HepG2 (cell line): ENCODE measurements around the gene ZP2. TPM values are rescaled to one million over a fixed set of nuclear protein-coding genes. Genes with fewer than 3 reads are reported as not detected.
A peak's percentile ranks its signal among the peaks of the same experiment; 100 is the strongest.

Experiments
- ERF ChIP-seq: IDR thresholded peaks from 2 replicates; pipeline ENCODE4 v1.6.1; 2018; ENCODE audit warnings: missing biosample characterization, missing genetic modification reagents
- HHEX ChIP-seq: IDR thresholded peaks from 2 replicates; pipeline ENCODE4 v1.6.1; 2016; ENCODE audit warnings: control low read depth
- HOXA7 ChIP-seq: sonication (generic); formaldehyde crosslinking; IDR thresholded peaks from 2 replicates; pipeline ENCODE4 v1.8.1; 2022; ENCODE audit warnings: mild to moderate bottlenecking, missing genetic modification reagents, moderate library complexity
- HOXA9 ChIP-seq: sonication (generic); formaldehyde crosslinking; IDR thresholded peaks from 2 replicates; pipeline ENCODE4 v1.8.1; 2022; ENCODE audit warnings: missing genetic modification reagents, mild to moderate bottlenecking, moderate library complexity, borderline replicate concordance
- MXI1 ChIP-seq: IDR thresholded peaks from 3 replicates; pipeline ENCODE4 v1.6.1; 2012; ENCODE audit warnings: low read depth, low read length, inconsistent platforms, borderline replicate concordance
- NFRKB ChIP-seq: fragments of 450-650 bp; IDR thresholded peaks from 2 replicates; pipeline ENCODE4 v1.6.1; 2017
- NFYB ChIP-seq: sonication (generic); formaldehyde crosslinking; IDR thresholded peaks from 2 replicates; pipeline ENCODE4 v1.4.0; 2020; ENCODE audit warnings: missing genetic modification reagents
- PITX1 ChIP-seq: sonication (generic); formaldehyde crosslinking; IDR thresholded peaks from 2 replicates; pipeline ENCODE4 v1.5.1; 2020; ENCODE audit warnings: mild to moderate bottlenecking, missing genetic modification reagents
- RARG ChIP-seq: sonication (generic); formaldehyde crosslinking; IDR thresholded peaks from 2 replicates; pipeline ENCODE4 v1.4.0; 2020; ENCODE audit warnings: low read depth, mild to moderate bottlenecking, missing genetic modification reagents
- SNRNP70 ChIP-seq: fragments of 200-400 bp; formaldehyde crosslinking; IDR thresholded peaks from 2 replicates; pipeline ENCODE4 v1.6.1; 2017; ENCODE audit warnings: mild to moderate bottlenecking, low read depth, low read length, moderate library complexity
- TBP ChIP-seq: sonication (generic); formaldehyde crosslinking; IDR thresholded peaks from 2 replicates; pipeline ENCODE4 v1.5.0; 2020; ENCODE audit warnings: missing genetic modification reagents
- TGIF2 ChIP-seq: IDR thresholded peaks from 2 replicates; pipeline ENCODE4 v1.6.1; 2016; ENCODE audit warnings: control low read depth, missing compliant biosample characterization
- ZNF564 ChIP-seq: sonication (generic); formaldehyde crosslinking; IDR thresholded peaks from 2 replicates; pipeline ENCODE4 v1.8.1; 2023; ENCODE audit warnings: mild to moderate bottlenecking, missing genetic modification reagents
- ZNF607 ChIP-seq: sonication (generic); formaldehyde crosslinking; IDR thresholded peaks from 2 replicates; pipeline ENCODE4 v1.5.1; 2020; ENCODE audit warnings: missing genetic modification reagents, mild to moderate bottlenecking, borderline replicate concordance
- ZNF614 ChIP-seq: IDR thresholded peaks from 2 replicates; pipeline ENCODE4 v1.6.1; 2018; ENCODE audit warnings: missing biosample characterization, missing genetic modification reagents, inconsistent platforms, borderline replicate concordance
- ZNF709 ChIP-seq: sonication (generic); formaldehyde crosslinking; IDR thresholded peaks from 2 replicates; pipeline ENCODE4 v1.5.0; 2020; ENCODE audit warnings: mild to moderate bottlenecking, missing genetic modification reagents
- ZNF747 ChIP-seq: sonication (generic); formaldehyde crosslinking; IDR thresholded peaks from 2 replicates; pipeline ENCODE4 v1.8.1; 2023; ENCODE audit warnings: missing genetic modification reagents, mild to moderate bottlenecking, borderline replicate concordance
- ZNF777 ChIP-seq: sonication (generic); formaldehyde crosslinking; IDR thresholded peaks from 2 replicates; pipeline ENCODE4 v1.4.0; 2020; ENCODE audit warnings: missing genetic modification reagents
- polyA plus RNA-seq, 8 experiments: library from polyadenylated mRNA; depleted of rRNA in 3 of 8; stranded (reverse) in 7 of 8; unstranded in 1 of 8; fragments of >200 nt; fragmentation: Illumina TruSeq in 4 of 8; extraction: Trizol in 4 of 8; gene quantifications; 2 replicates each; pipeline versions ENCODE4 v1.2.1 to v1.2.3, GENCODE V29; 2011 to 2016; ENCODE audit warnings: low read depth in 4 of 8, missing spikeins in 1 of 8, mixed read lengths in 1 of 8; ENCODE audit not compliant: insufficient read depth in 1 of 8
- total RNA-seq, 5 experiments: library from RNA; depleted of rRNA; stranded (reverse); fragments of >200 nt; fragmentation: Illumina TruSeq; extraction: Trizol; gene quantifications; 2 replicates each; pipeline ENCODE4 v1.2.3, GENCODE V29; 2016; ENCODE audit warnings: low read depth in 1 of 5
- TF ChIP-seq, protein P1 (sequence below): sonication (generic); formaldehyde crosslinking; IDR thresholded peaks from 2 replicates; pipeline ENCODE4 v1.5.1; 2020; ENCODE audit warnings: mild to moderate bottlenecking, missing genetic modification reagents, borderline replicate concordance
- TF ChIP-seq, protein P2 (sequence below): IDR thresholded peaks from 2 replicates; pipeline ENCODE4 v1.6.1; 2016; ENCODE audit warnings: mild to moderate bottlenecking, missing biosample characterization, missing genetic modification reagents
- TF ChIP-seq, protein P3 (sequence below): sonication (generic); formaldehyde crosslinking; IDR thresholded peaks from 2 replicates; pipeline ENCODE4 v1.8.0; 2022; ENCODE audit warnings: missing genetic modification reagents, low read depth, mild to moderate bottlenecking, borderline replicate concordance
- TF ChIP-seq, protein P4 (sequence below): sonication (generic); formaldehyde crosslinking; IDR thresholded peaks from 2 replicates; pipeline ENCODE4 v1.9.0; 2021; ENCODE audit warnings: missing genetic modification reagents, borderline replicate concordance
- TF ChIP-seq, protein P5 (sequence below): sonication (generic); formaldehyde crosslinking; IDR thresholded peaks from 2 replicates; pipeline ENCODE4 v1.4.0; 2020; ENCODE audit warnings: missing genetic modification reagents, mild to moderate bottlenecking, borderline replicate concordance

Gene ZP2
- total and polyA plus RNA-seq, 2 of the 13 experiments (the other 11 are each of a cell fraction or from before 2014, with no cell fraction given), result not detected

DNA sequence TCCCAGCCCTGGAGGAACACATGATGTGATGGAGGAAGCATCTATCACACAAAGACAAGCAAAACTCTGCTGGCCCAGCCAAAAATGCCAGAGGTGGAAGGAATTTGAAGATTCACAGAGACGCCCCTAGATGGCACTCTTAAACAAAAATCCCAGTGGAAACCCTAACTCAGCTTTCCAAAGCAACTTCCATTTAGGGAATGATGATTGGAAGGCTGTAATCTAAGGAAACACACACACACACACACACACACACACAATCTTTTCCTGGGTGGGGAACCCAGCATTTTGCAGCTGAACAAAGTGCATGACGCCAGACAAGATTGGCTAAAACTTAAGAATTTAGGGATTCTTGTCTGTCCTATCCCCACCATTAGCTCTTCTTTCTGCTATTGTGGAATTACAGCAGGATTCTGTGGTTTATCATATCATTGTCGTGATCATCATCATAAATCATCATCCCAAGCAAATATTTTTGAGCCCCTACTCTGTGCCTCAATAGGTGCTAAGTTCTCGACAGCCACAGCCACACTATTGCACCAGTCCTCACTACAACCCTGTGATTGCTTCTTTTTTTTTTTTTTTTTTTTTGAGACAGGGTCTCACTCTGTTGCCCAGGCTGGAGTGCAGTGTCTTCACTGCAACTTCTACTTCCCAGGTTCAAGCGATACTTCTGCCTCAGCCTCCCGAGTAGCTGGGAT, 54.5 kb downstream of the ZP2 start (continued):
- TF ChIP-seq ZNF607 (CRISPR knock-in tag), result no peak
- no peak for TF ChIP-seq ZNF614 (CRISPR knock-in tag)
- TF ChIP-seq ZNF777, result no peak
- no peak for TF ChIP-seq TBP (CRISPR knock-in tag)
- TF ChIP-seq, protein P1, sequence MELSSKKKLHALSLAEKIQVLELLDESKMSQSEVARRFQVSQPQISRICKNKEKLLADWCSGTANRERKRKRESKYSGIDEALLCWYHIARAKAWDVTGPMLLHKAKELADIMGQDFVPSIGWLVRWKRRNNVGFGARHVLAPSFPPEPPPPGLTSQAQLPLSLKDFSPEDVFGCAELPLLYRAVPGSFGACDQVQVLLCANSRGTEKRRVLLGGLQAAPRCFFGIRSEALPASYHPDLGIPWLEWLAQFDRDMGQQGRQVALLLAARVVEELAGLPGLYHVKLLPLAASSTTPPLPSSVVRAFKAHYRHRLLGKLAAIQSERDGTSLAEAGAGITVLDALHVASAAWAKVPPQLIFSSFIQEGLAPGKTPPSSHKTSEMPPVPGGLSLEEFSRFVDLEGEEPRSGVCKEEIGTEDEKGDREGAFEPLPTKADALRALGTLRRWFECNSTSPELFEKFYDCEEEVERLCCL (CRISPR knock-in tag), result no peak
- TF ChIP-seq, protein P2, sequence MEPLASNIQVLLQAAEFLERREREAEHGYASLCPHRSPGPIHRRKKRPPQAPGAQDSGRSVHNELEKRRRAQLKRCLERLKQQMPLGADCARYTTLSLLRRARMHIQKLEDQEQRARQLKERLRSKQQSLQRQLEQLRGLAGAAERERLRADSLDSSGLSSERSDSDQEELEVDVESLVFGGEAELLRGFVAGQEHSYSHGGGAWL (CRISPR knock-in tag), result no peak
- no peak for TF ChIP-seq NFRKB
- TF ChIP-seq ZNF747 (CRISPR knock-in tag), result no peak
- no peak for TF ChIP-seq ERF
- TF ChIP-seq, protein P3, sequence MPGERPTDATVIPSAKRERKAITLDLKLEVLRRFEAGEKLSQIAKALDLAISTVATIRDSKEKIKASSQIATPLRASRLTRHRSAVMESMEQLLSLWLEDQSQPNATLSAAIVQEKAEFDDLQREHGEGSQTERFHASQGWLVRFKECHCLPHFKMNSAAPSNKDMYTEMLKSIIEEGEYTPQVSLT (CRISPR knock-in tag), result no peak
- TF ChIP-seq NFYB (CRISPR knock-in tag), result no peak; the same call in 1 of the 2 replicates
- no peak for TF ChIP-seq SNRNP70
- no peak for TF ChIP-seq PITX1 (CRISPR knock-in tag)
- no peak for TF ChIP-seq HHEX (CRISPR knock-in tag)
- no peak for TF ChIP-seq ZNF709
- no peak for TF ChIP-seq TGIF2 (CRISPR knock-in tag)
- TF ChIP-seq RARG, result 0 out of 2 replicates have a peak, but pooled peaks have one; percentile 40
- TF ChIP-seq, protein P4, sequence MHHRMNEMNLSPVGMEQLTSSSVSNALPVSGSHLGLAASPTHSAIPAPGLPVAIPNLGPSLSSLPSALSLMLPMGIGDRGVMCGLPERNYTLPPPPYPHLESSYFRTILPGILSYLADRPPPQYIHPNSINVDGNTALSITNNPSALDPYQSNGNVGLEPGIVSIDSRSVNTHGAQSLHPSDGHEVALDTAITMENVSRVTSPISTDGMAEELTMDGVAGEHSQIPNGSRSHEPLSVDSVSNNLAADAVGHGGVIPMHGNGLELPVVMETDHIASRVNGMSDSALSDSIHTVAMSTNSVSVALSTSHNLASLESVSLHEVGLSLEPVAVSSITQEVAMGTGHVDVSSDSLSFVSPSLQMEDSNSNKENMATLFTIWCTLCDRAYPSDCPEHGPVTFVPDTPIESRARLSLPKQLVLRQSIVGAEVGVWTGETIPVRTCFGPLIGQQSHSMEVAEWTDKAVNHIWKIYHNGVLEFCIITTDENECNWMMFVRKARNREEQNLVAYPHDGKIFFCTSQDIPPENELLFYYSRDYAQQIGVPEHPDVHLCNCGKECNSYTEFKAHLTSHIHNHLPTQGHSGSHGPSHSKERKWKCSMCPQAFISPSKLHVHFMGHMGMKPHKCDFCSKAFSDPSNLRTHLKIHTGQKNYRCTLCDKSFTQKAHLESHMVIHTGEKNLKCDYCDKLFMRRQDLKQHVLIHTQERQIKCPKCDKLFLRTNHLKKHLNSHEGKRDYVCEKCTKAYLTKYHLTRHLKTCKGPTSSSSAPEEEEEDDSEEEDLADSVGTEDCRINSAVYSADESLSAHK, result no peak
- no peak for TF ChIP-seq MXI1
- TF ChIP-seq HOXA7 (CRISPR knock-in tag), result no peak
- no peak for TF ChIP-seq ZNF564
- TF ChIP-seq HOXA9 (CRISPR knock-in tag), result no peak
- TF ChIP-seq, protein P5, sequence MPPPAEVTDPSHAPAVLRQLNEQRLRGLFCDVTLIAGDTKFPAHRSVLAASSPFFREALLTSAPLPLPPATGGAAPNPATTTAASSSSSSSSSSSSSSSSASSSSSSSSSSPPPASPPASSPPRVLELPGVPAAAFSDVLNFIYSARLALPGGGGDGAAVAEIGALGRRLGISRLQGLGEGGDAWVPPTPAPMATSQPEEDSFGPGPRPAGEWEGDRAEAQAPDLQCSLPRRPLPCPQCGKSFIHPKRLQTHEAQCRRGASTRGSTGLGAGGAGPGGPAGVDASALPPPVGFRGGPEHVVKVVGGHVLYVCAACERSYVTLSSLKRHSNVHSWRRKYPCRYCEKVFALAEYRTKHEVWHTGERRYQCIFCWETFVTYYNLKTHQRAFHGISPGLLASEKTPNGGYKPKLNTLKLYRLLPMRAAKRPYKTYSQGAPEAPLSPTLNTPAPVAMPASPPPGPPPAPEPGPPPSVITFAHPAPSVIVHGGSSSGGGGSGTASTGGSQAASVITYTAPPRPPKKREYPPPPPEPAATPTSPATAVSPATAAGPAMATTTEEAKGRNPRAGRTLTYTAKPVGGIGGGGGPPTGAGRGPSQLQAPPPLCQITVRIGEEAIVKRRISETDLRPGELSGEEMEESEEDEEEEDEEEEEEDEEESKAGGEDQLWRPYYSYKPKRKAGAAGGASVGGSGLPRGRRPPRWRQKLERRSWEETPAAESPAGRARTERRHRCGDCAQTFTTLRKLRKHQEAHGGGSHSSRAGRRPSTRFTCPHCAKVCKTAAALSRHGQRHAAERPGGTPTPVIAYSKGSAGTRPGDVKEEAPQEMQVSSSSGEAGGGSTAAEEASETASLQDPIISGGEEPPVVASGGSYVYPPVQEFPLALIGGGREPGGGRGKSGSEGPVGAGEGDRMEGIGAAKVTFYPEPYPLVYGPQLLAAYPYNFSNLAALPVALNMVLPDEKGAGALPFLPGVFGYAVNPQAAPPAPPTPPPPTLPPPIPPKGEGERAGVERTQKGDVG (CRISPR knock-in tag), result no peak
